ENCODE results near the gene HTR3A.

Gene HTR3A

GRCh38 chr11:114025329-114025907 lies 50.5 kb downstream of the HTR3A start:
- no peak for DNase-seq

DNA sequence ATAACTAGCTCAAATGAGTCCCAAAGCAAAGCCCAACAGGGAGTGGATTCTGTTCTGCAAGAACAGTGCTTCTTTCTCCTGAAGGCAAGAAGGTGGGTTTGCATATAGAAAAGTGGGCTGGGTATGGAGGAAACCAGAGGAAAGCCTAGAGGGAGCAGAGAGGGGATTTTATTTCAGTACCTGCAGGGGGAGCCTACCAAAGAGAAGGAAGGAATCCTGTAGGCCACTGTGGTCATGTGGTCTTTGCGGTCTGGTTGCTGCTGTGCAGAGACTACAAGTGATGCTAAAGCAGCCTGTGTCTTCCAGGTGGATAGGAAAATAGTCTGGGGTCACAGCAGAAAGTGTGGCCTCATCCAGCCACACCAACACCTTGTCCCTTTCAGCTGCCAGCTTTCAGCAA lies 51.4 kb downstream of the HTR3A start:
- DNase-seq, result peak in 2 of 5 experiments; percentile 24 to 61

DNA sequence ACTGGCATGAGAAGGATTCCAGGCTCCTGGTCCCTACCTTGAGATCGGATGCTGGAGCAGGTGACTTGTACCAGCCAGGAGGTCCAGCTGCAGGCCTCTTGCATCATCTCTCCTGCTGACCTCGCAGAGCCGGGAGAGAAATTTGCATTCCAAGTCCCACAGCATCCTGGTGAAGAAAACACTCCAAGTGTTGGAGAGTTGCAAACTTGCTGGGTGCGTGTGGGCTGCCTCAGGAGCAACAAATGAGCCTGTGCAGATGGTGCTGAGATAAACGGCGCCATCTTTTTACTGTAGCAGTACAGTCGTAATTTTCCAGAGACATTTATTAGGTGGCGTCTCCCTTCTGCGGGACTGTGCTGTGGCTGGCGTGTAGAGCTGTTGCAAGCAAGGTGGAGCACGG lies 52.5 kb downstream of the HTR3A start:
- no peak for DNase-seq

GRCh38 chr11:114027926-114028325 lies 53.0 kb downstream of the HTR3A start:
- no peak for DNase-seq

GRCh38 chr11:114031246-114031966 lies 56.5 kb downstream of the HTR3A start:
- DNase-seq, result no peak

- no peak for DNase-seq
These were observed 57.0 kb downstream of the HTR3A start for GRCh38 chr11:114031967-114032320.

DNA sequence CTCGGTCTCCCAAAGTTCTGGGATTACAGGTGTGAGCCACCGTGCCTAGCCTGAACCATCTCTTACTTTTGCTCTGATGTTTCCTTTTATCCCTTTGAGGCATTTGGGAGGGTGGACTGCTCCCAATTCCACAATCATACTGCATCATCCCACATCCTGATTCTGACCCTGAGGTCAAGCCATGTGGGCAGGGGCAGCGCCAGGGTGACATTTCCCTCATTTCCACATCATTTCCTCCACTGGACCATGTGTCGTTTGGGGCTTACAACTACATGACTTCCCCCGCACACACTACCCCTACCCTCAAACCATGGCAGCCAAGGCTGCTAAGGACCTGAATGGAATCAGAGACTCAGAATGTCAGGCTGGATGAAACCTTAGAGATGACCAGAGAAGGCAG lies 58.2 kb downstream of the HTR3A start:
- DNase-seq, result no peak

- no peak for DNase-seq
These were observed 58.7 kb downstream of the HTR3A start for GRCh38 chr11:114033572-114033971.

DNA sequence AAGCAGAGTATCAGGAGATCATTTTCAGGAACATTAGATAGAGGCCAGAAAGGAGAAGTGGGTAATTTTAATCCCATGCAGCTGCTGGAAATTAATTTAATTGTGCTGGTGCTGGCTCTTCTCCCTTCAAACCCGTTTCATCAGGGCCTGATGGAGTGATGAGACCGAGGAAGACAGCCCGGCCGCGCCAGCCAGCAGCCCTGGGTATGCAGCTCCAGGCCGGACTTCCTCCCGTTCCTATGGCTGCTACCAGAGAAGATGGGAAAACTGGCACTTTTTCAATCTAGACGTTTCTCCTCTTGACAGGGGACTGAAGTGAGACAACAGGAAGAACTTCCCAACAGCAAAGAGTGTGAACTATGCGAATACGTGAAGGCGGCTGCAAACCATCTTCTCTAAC lies 60.0 kb downstream of the HTR3A start:
- no peak for DNase-seq

- peak; percentile 20 to 47 (median 33) for DNase-seq
These were observed 61.4 kb downstream of the HTR3A start for GRCh38 chr11:114036147-114036811.

DNA sequence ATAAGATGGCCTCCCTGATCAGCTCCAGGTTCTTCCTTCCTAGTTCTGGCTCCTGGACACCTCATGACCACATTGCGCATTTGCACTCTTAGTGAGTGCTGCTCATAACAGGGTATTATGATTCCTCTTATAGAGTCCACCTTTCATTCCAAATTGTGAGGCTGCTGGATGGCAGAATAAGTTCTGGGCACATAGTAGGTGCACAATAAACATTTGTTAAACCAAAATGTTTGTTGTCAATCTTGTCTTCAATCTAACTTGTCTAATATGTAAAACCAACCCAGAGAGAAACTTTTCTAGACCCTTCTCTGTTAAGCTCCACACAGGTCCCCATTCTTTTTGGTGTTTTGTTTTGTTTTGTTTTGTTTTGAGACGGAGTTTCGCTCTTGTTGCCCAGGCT lies 62.0 kb downstream of the HTR3A start:
- no peak for DNase-seq

DNA sequence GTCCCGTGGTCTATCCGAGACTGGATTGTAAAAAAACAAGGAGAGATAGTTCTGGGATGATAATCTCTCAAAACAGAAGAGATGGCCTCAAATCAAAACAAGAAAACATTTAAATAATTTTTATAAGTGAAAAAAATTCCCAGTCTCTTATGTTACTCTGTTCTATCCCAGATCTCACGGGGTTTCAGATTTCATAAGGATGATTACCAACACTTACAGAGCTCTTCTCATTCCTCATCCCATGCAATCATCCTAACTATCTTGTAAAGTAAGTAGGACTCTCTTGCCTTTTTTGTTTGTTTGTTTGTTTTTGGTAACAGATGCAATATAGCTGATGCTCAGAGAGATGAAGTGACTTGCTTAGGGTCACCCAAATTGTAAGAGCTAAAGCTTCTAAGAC lies 64.6 kb downstream of the HTR3A start:
- no peak for DNase-seq
